Heart left ventricle (tissue), 16 donors: ENCODE measurements around the gene TPST1. TPM values are rescaled to one million over a fixed set of nuclear protein-coding genes. Genes with fewer than 3 reads are reported as not detected.
A peak's percentile ranks its signal among the peaks of the same experiment; 100 is the strongest.

Experiments
- ATAC-seq, 4 donors: fragments of 200-7000 bp; cut with Tn5 transposase; one replicate each; pipeline ENCODE4 v1.9.1; 2020 to 2022; ENCODE audit warnings: moderate library complexity in 4 of 4, mild to moderate bottlenecking in 3 of 4, moderate number of reproducible peaks in 1 of 4
- DNase-seq, 5 donors: peaks; one replicate each; pipeline ENCODE4 v3.0.0-alpha.2; 2020
- H3K27ac ChIP-seq, 12 donors: fragments of 200-600 bp; sonication (generic) in 4 of 12; one replicate each; pipeline versions ENCODE4 v1.5.0 to v1.8.0; 2016 to 2022; ENCODE audit warnings: mild to moderate bottlenecking in 2 of 12
- H3K27me3 ChIP-seq, 9 donors: fragments of 200-600 bp; sonication (generic) in 2 of 9; one replicate each; pipeline versions ENCODE4 v1.5.1 to v1.8.0; 2016 to 2022; ENCODE audit warnings: mild to moderate bottlenecking in 3 of 9
- H3K36me3 ChIP-seq, 9 donors: fragments of 200-600 bp; sonication (generic) in 2 of 9; one replicate each; pipeline versions ENCODE4 v1.5.0 to v1.8.0; 2018 to 2022; ENCODE audit warnings: mild to moderate bottlenecking in 2 of 9
- H3K4me1 ChIP-seq, 12 donors: fragments of 200-600 bp; sonication (generic) in 4 of 12; one replicate each; pipeline versions ENCODE4 v1.5.0 to v1.8.0; 2016 to 2022; ENCODE audit warnings: mild to moderate bottlenecking in 3 of 12
- H3K4me3 ChIP-seq, 12 donors: fragments of 200-600 bp; sonication (generic) in 4 of 12; one replicate each; pipeline versions ENCODE4 v1.5.0 to v1.8.0; 2017 to 2022; ENCODE audit warnings: mild to moderate bottlenecking in 9 of 12, moderate library complexity in 4 of 12
- H3K9me3 ChIP-seq, 12 donors: fragments of 200-600 bp; sonication (generic) in 4 of 12; one replicate each; pipeline versions ENCODE4 v1.5.0 to v1.8.0; 2016 to 2022; ENCODE audit warnings: mild to moderate bottlenecking in 1 of 12
- CTCF ChIP-seq, 12 donors: fragments of 200-600 bp; sonication (generic) in 4 of 12; IDR thresholded peaks; one replicate each; pipeline versions ENCODE4 v1.5.0 to v1.8.0; 2018 to 2022; ENCODE audit warnings: antibody characterized with exemption in 12 of 12, mild to moderate bottlenecking in 5 of 12
- POLR2A ChIP-seq, 2 donors: fragments of 450-650 bp; IDR thresholded peaks; one replicate each; pipeline ENCODE4 v1.6.1; 2017; ENCODE audit warnings: antibody characterized with exemption in 2 of 2, mild to moderate bottlenecking in 2 of 2, moderate library complexity in 2 of 2
- WGBS, 4 donors: extraction: QIAGEN DNeasy Blood & Tissue Kit in 2 of 4; methylation state at CpG; one replicate each; pipeline versions ENCODE4 v1.1.5 to v1.1.7; 2013 to 2018; 5-methylcytosine and 5-hydroxymethylcytosine counted together
- intact Hi-C, 10 donors: fragments of 100-400 bp; cut with DNase I; formaldehyde crosslinking; loops; one replicate each; pipeline versions ENCODE4 v1.11.1 to v1.14.2; 2022
- polyA plus RNA-seq, 2 donors: library from polyadenylated mRNA; stranded (reverse); fragments of 200-250 nt; gene quantifications; one replicate each; pipeline ENCODE4 v1.2.3, GENCODE V29; 2013
- total RNA-seq, 9 donors: library from RNA; depleted of rRNA in 2 of 9; stranded (reverse); fragments of >200 nt in 2 of 9; fragmentation: NEBNext Ultra II Directional in 3 of 9; extraction: Animal tissue kit (Norgen Biotek cat#: 25700) in 3 of 9; gene quantifications; one replicate each; pipeline versions ENCODE4 v1.1.0 to v1.2.4, GENCODE V29; 2016 to 2023
- donor health status: ischemic (EF 13 %, LVEDD 7.1; RV severe dilation, severe dysfunction).
- donor health status: healthy with polysubstance abuse.
- donor health status: DM: no; HTN: yes; CAD: no.
- donor health status: DM: no; HTN: no; CAD: no.
- donor health status: ischemic (EF 25% LVEDD 6.9; RV normal size, moderate dysfunction).
- donor health status: ischemic (EF 25% LVEDD 5.7; RV mildly dilated, moderate dysfunction).
- donor health status: healthy.
- donor health status: DM: yes; HTN: yes; CAD: no.
- donor health status: ischemic (EF 35%, LVEDD 5.7; RV mildly dilated, moderate dysfunction).
- donor health status: nonischemic (EF 11% LVEDD 7.7; RV severe dilation, severe dysfunction).
- donor health status: DM: yes; HTN: yes; CAD: no.
- donor health status: PGD.
- donor health status: ischemic (EF 29% LVEDD 5.4; RV normal size, mild dysfunction).
- donor health status: nonischemic (EF 23%, LVEDD 6.1; RV moderate dilation, normal function).

TPST1 gene
- total and polyA plus RNA-seq, 11 donors: 1.9 to 10.8 (median 5.5) TPM

- TF ChIP-seq CTCF (IDR thresholded peaks at IDR 0.05) (no peak), POLR2A (IDR thresholded peaks at IDR 0.05) (no peak)
- Histone ChIP-seq H3K4me1 (peaks cover 0 to 17% (median 8%) of the 10 kb centered on the region in 12 donors), H3K27ac (no peak overlapping the region), H3K27me3 (no peaks in the 10 kb centered on the region), H3K9me3 (peaks cover 0 to 4% (median 0%) of the 10 kb centered on the region in 12 donors), H3K4me3 (no peak overlapping the region), H3K36me3 (no peaks in the 10 kb centered on the region)
- ATAC-seq: no peak
- no peak for DNase-seq
- intact Hi-C loops: no loop called here
Measured at GRCh38 chr7:66277492-66277891, 72.4 kb downstream of the TPST1 start.

DNA sequence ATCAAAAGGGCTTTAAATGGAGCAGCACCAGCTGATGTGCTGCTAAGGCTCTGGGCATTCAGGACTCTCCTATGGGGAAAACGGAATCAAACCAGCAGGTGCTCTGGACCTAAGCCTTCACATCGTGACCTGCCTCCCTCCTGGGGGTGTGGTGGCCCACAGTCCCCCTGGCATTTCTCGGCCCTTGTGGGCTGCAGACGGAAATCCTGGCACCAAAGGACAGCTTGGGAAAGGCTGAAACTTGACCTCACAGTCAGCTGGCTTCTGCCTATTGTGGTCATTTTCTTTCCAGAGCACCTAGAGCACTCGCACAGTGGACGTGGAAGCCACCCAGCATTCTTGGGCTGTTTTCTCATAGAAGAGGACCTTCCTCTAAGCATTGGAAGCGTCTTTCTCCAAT, 74.8 kb downstream of the TPST1 start:
- Histone ChIP-seq H3K27me3 (no peaks in the 10 kb centered on the region), H3K4me1 (peaks cover 0 to 30% (median 11%) of the 10 kb centered on the region in 12 donors), H3K36me3 (no peaks in the 10 kb centered on the region), H3K9me3 (no peaks in the 10 kb centered on the region), H3K4me3 (no peak overlapping the region), H3K27ac (no peak overlapping the region)
- 94 to 97% (median 94%) methylated on average over 6 to 7 of the region's 7 CpGs for WGBS, 4 donors
- no peak for DNase-seq
- ATAC-seq: no peak
- intact Hi-C loops: no loop called here
- TF ChIP-seq POLR2A (IDR thresholded peaks at IDR 0.05) (no peak), CTCF (IDR thresholded peaks at IDR 0.05) (no peak)

DNA sequence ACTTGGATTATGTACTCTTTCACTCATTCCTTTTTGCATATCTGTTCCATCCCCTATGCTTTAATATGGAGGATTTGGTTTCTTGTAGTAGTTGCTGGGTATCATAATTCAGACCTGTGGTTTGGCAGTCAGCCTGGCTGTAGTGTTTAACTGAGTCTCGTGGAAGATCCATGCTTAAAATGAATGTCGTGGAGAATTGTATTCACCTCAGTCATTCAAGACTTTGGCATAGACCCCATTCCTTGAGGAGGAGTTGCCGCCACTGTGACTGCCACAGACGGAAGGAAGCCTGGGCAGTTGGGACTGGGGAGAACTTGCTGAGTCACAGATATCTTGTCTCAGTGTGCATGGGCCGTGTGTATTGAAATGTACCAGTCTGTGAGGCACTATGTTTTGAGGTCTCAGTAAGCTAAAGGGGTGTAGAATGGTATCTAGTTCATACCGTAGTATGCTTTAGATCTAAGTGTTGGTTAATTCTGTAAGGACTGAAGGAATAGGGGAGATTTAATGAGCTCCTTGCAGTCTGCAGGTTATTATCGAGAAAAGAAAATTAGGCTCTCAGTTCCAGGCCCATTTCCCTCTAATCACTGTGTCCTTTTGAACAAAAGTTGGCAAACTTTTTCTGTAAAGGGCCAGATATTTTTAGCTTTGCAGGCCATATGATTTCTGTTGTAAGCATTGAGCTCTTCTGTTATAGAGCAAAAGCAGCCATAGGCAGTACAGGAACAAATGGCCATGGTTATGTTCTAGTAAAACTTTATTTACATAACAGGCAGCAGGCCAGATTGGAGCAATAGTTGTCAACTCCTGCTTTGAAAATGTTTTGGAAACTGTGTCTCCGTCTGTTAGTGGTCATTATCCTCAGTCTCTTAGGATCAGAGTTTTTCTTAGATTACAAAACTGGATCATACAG, 76.8 kb downstream of the TPST1 start:
- peak overlapping the region in 6 of 12 donors; percentile 3 to 68 (median 38) for H3K27ac ChIP-seq
- 43 to 56% (median 48%) methylated on average over 8 of the region's 8 CpGs for WGBS, 4 donors

More for the DNA sequence above, 76.8 kb downstream of the TPST1 start:
- TF ChIP-seq POLR2A (IDR thresholded peaks at IDR 0.05) (no peak), CTCF (IDR thresholded peaks at IDR 0.05) (no peak)
- peak in 4 of 5 donors; percentile 13 to 56 (median 28) for DNase-seq
- no peaks in the 10 kb centered on the region for H3K9me3 ChIP-seq
- no peaks in the 10 kb centered on the region for H3K27me3 ChIP-seq
- H3K4me1 ChIP-seq: peaks cover 0 to 30% (median 11%) of the 10 kb centered on the region in 12 donors
- ATAC-seq: peak in 3 of 4 donors; percentile 67 to 78 (median 75)
- H3K36me3 ChIP-seq: no peaks in the 10 kb centered on the region
- H3K4me3 ChIP-seq: no peak overlapping the region
- intact Hi-C loops: no loop called here
